ENCODE results near the gene ST6GALNAC5. TPM values are rescaled to one million over a fixed set of nuclear protein-coding genes. Genes with fewer than 3 reads are reported as not detected.

The ST6GALNAC5 gene
- total and polyA plus RNA-seq, 10 of the 15 experiments (the other 5 are each of a cell fraction or from before 2014, with no cell fraction given): under 0.01 to 1.8 (median 0.07) TPM; not detected in 6

DNA sequence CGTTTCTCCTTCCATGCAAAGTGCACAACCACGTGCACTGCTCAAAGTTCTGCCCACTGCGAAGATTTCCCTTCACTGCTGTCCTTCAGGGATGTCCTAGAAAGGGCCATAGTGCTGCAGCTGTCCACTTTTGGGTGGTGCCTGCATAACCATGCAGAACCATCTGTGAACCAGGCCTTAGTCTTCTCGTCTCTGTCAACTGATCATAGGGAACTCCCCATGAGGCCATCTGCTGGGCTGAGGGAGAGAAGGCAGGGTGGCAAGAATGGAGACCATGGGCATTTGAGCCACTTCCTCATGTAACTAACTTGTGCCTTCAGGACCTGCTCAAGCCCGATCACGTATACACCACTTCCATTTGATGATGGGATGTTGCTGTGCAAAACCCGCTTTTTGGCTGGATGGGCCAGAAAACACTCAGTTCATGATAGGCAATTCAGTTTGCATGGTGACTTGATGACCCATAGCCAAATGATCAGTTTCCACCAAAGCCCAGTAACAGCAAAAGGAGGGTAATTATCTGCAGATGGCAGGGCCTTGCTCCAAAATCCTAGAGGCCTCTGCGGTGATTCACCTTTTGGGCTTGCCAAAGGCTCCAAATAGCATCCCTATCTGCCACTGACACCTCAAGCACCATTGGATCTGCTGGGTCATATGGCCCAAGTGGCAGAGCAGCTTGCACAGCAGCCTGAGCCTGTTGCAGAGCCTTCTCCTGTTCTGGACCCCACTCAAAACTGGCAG is 9.5 kb downstream of the ST6GALNAC5 start:
- H3K4me1 ChIP-seq (ENCODE audit: control insufficient read depth, insufficient read depth, low read length): peaks cover 5% of the 10 kb centered on the region; the same call in 1 of the 2 replicates
- intact Hi-C loops (cut with micrococcal nuclease; ENCODE audit: unreplicated experiment) (no loop called here), in situ Hi-C loops (cut with MboI) (no loop called here)
- no peak overlapping the region for H3K4me2 ChIP-seq (ENCODE audit: control insufficient read depth, insufficient read depth)
- H2AFZ ChIP-seq (ENCODE audit: control insufficient read depth, low read depth, low read length): no peak overlapping the region
- ChIA-PET CTCF (no interaction called here), SMC1A (ENCODE audit: uncharacterized antibody, unreplicated experiment) (no interaction called here), RAD21 (ENCODE audit: unreplicated experiment) (no interaction called here), POLR2A (no interaction called here)
- WGBS (ENCODE audit: insufficient coverage, insufficient replicate concordance, low lambda C conversion rate, missing lambda C conversion rate): 20% methylated on average over 8 of the region's 8 CpGs
- DNase-seq (ENCODE audit: low read depth, low spot score): no peak
- no peak overlapping the region for H3K4me3 ChIP-seq
- no peak for ATAC-seq
- H3K36me3 ChIP-seq (ENCODE audit: control insufficient read depth in 2 of 2, insufficient read depth in 2 of 2, low read length in 1 of 2): no peaks in the 10 kb centered on the region
- no peak overlapping the region for H3K27ac ChIP-seq (ENCODE audit: control insufficient read depth, insufficient read depth)
- no peaks in the 10 kb centered on the region for H3K27me3 ChIP-seq (replicated peaks in 1 of 2; ENCODE audit: control insufficient read depth in 2 of 2, insufficient read depth in 2 of 2, low read length in 1 of 2)
- no peak overlapping the region for H3K9ac ChIP-seq (ENCODE audit: control insufficient read depth, insufficient read depth, low read length)
- H4K20me1 ChIP-seq (ENCODE audit: control insufficient read depth, insufficient read depth): no peaks in the 10 kb centered on the region
- H3K79me2 ChIP-seq (ENCODE audit: control insufficient read depth, insufficient read depth, low read length): no peaks in the 10 kb centered on the region
- BruUV-seq (replicated peaks): no TSS peak
- no peak for FAIRE-seq
- TF ChIP-seq ETV6 (conservative IDR thresholded peaks at IDR 0.05 in 1 of 2, IDR thresholded peaks at IDR 0.05 in 1 of 2; ENCODE audit: borderline replicate concordance in 1 of 2, low read depth in 1 of 2) (no peak), KLF5 (IDR thresholded peaks at IDR 0.05; ENCODE audit: partially characterized antibody) (no peak), SRF (IDR thresholded peaks at IDR 0.05; ENCODE audit: low read depth in 2 of 2, low read length in 2 of 2) (no peak), MEF2A (IDR thresholded peaks at IDR 0.05; ENCODE audit: insufficient read depth, low read depth, low read length) (no peak), SUPT20H (IDR thresholded peaks at IDR 0.05; ENCODE audit: borderline replicate concordance, control insufficient read depth, low read depth, low read length) (no peak), ESRRA (IDR thresholded peaks at IDR 0.05; ENCODE audit: low read length) (no peak), BACH1 (IDR thresholded peaks at IDR 0.05; ENCODE audit: borderline replicate concordance) (no peak), SREBF1 (IDR thresholded peaks at IDR 0.05; ENCODE audit: low read length) (no peak), ZNF274 (IDR thresholded peaks at IDR 0.05; ENCODE audit: insufficient read depth, insufficient read length) (no peak), ZNF622 (IDR thresholded peaks at IDR 0.05) (no peak), POLR2AphosphoS5 (IDR thresholded peaks at IDR 0.05; ENCODE audit: low read length) (no peak), MTA2 (IDR thresholded peaks at IDR 0.05; ENCODE audit: low read depth) (no peak), CBX3 (IDR thresholded peaks at IDR 0.05; ENCODE audit: borderline replicate concordance, low read depth) (no peak), YY1 (IDR thresholded peaks at IDR 0.05; ENCODE audit: low read depth, low read length) (no peak), HDGF (IDR thresholded peaks at IDR 0.05) (no peak)
- TF ChIP-seq, protein P1, sequence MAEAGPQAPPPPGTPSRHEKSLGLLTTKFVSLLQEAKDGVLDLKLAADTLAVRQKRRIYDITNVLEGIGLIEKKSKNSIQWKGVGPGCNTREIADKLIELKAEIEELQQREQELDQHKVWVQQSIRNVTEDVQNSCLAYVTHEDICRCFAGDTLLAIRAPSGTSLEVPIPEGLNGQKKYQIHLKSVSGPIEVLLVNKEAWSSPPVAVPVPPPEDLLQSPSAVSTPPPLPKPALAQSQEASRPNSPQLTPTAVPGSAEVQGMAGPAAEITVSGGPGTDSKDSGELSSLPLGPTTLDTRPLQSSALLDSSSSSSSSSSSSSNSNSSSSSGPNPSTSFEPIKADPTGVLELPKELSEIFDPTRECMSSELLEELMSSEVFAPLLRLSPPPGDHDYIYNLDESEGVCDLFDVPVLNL (IDR thresholded peaks at IDR 0.05; ENCODE audit: low read depth, low read length): no peak
- TF ChIP-seq, protein P2, sequence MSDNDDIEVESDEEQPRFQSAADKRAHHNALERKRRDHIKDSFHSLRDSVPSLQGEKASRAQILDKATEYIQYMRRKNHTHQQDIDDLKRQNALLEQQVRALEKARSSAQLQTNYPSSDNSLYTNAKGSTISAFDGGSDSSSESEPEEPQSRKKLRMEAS (IDR thresholded peaks at IDR 0.05; ENCODE audit: low read depth, low read length): no peak
- TF ChIP-seq, protein P3, sequence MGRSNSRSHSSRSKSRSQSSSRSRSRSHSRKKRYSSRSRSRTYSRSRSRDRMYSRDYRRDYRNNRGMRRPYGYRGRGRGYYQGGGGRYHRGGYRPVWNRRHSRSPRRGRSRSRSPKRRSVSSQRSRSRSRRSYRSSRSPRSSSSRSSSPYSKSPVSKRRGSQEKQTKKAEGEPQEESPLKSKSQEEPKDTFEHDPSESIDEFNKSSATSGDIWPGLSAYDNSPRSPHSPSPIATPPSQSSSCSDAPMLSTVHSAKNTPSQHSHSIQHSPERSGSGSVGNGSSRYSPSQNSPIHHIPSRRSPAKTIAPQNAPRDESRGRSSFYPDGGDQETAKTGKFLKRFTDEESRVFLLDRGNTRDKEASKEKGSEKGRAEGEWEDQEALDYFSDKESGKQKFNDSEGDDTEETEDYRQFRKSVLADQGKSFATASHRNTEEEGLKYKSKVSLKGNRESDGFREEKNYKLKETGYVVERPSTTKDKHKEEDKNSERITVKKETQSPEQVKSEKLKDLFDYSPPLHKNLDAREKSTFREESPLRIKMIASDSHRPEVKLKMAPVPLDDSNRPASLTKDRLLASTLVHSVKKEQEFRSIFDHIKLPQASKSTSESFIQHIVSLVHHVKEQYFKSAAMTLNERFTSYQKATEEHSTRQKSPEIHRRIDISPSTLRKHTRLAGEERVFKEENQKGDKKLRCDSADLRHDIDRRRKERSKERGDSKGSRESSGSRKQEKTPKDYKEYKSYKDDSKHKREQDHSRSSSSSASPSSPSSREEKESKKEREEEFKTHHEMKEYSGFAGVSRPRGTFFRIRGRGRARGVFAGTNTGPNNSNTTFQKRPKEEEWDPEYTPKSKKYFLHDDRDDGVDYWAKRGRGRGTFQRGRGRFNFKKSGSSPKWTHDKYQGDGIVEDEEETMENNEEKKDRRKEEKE (IDR thresholded peaks at IDR 0.05): no peak
- no peaks in the 10 kb centered on the region for H3K9me3 ChIP-seq (replicated peaks; ENCODE audit: control insufficient read depth, insufficient read depth, low read length)
